Chondrocyte (in vitro differentiated cells): Measurements from ENCODE around the gene TTC9B. TPM values are rescaled to one million over a fixed set of nuclear protein-coding genes. Genes with fewer than 3 reads are reported as not detected.

ENCODE experiments used
- DNase-seq: peaks from one replicate; pipeline ENCODE4 v3.0.0; 2021; ENCODE audit warnings: mixed read lengths, low spot score
- H3K27ac Mint-ChIP-seq: one replicate; pipeline ENCODE4 v1.8.0; 2021; ENCODE audit warnings: mild to moderate bottlenecking, moderate library complexity, mixed read lengths; ENCODE audit not compliant: unreplicated experiment
- H3K27me3 Mint-ChIP-seq: 2 replicates; pipeline ENCODE4 v1.8.0; 2021; ENCODE audit warnings: low read depth, mixed read lengths
- H3K36me3 Mint-ChIP-seq: 2 replicates; pipeline ENCODE4 v1.8.0; 2021; ENCODE audit warnings: low read depth, mixed read lengths
- H3K4me1 Mint-ChIP-seq: 2 replicates; pipeline ENCODE4 v1.8.0; 2021; ENCODE audit warnings: low read depth, mild to moderate bottlenecking, mixed read lengths
- H3K4me3 Mint-ChIP-seq: one replicate; pipeline ENCODE4 v1.8.0; 2021; ENCODE audit warnings: mild to moderate bottlenecking, moderate library complexity, mixed read lengths; ENCODE audit not compliant: unreplicated experiment
- H3K9me3 Mint-ChIP-seq: 2 replicates; pipeline ENCODE4 v1.8.0; 2021; ENCODE audit warnings: low read depth, mixed read lengths
- total RNA-seq: library from RNA; stranded (reverse); gene quantifications from 3 replicates; pipeline ENCODE4 v1.2.1, GENCODE V29; 2021
- TF ChIP-seq, protein P1 (sequence below): fragments of 200-600 bp; sonication (generic); IDR thresholded peaks from 2 replicates; pipeline ENCODE4 v1.5.0; 2021; ENCODE audit warnings: antibody characterized with exemption, mild to moderate bottlenecking, moderate library complexity

TTC9B gene
- total RNA-seq, 1 donor from 2014 or later: not detected

DNA sequence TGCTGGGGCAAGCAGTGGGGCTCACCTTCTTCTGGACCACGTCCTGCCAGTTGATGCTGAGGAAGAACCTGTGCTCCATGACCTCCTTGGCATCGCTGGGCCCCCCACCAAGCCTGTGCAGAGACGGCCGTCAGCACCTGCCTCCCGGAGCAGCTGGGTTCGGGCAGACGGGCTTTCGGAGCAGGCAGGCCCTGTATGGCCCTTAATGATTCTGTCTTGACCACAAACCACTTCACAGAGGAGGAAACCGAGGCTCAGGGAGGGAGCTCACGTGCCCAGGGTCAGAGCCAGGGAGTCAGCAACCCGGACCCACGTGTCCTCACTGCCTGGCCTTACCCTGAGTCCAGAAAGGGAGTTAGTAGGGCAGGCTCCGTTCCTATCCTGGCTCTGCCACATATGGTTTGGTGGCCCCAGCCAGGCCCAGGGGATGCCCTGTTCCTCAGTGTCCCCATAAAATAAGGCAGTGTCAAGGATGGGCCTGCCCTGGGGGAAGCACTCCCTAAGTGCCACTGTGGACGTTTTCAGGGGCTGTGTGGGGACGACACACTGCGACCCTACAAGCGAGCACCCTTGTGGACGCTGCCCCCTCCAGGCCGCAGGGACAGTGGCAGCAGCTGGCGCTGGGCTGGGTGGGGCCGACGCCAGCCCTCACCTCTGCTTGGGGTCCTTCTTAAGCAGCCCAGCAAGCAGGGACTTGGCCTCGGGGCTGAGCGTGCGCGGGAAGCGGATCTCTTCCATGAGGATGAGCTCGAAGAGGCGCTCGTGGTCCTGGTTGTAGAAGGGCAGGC is 17.2 kb upstream of the TTC9B start:
- TF ChIP-seq, protein P1, sequence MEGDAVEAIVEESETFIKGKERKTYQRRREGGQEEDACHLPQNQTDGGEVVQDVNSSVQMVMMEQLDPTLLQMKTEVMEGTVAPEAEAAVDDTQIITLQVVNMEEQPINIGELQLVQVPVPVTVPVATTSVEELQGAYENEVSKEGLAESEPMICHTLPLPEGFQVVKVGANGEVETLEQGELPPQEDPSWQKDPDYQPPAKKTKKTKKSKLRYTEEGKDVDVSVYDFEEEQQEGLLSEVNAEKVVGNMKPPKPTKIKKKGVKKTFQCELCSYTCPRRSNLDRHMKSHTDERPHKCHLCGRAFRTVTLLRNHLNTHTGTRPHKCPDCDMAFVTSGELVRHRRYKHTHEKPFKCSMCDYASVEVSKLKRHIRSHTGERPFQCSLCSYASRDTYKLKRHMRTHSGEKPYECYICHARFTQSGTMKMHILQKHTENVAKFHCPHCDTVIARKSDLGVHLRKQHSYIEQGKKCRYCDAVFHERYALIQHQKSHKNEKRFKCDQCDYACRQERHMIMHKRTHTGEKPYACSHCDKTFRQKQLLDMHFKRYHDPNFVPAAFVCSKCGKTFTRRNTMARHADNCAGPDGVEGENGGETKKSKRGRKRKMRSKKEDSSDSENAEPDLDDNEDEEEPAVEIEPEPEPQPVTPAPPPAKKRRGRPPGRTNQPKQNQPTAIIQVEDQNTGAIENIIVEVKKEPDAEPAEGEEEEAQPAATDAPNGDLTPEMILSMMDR: peak; percentile 41
- Mint-ChIP-seq H3K9me3 (no peaks in the 10 kb centered on the region), H3K27me3 (no peaks in the 10 kb centered on the region), H3K36me3 (peaks cover 14% of the 10 kb centered on the region), H3K4me3 (no peak overlapping the region), H3K27ac (no peak overlapping the region), H3K4me1 (peaks cover 14% of the 10 kb centered on the region)
- DNase-seq: no peak

DNA sequence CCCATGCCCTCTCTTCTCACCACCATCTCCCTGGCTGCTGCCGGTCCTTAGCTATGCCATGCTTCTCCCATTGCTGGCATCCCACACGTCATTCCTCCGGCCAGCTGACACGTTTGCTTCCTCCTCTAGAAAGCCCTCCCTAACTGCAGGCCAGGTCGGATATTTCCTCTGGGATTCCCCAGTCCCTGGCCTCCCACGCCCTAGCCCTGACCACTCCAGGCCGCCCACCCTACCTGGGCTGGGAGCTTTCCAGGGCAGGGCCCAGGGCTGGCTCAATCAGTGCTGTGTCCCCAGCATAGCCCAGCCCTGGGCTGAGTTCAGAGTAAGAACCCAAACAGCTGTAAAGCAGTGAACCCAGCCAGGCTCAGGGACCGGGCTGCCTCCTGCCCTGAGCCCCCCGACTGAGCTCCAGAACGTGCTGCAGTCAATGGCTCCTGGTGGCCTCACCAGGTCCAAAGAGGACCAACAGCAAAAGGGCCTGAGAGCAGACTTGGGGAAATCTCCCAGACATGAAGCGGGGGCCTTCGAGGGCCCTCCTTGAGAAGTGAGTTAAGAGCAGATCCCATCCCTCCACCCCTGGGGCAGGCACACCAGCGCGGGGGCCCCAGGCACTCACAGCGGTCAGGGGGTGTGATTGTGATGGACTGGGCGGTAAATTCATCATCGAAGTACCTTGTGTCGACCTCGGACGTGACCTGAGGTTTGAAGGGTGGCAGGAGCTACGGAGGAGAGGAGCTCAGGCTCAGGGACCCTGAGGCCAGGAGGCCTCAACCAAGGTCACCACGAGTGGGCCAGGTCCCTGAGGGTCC is 16.4 kb upstream of the TTC9B start:
- Mint-ChIP-seq H3K9me3 (no peaks in the 10 kb centered on the region), H3K27ac (no peak overlapping the region), H3K4me1 (peaks cover 22% of the 10 kb centered on the region), H3K36me3 (peaks cover 14% of the 10 kb centered on the region), H3K4me3 (no peak overlapping the region), H3K27me3 (no peaks in the 10 kb centered on the region)
- TF ChIP-seq, protein P1: no peak
- DNase-seq: no peak

DNA sequence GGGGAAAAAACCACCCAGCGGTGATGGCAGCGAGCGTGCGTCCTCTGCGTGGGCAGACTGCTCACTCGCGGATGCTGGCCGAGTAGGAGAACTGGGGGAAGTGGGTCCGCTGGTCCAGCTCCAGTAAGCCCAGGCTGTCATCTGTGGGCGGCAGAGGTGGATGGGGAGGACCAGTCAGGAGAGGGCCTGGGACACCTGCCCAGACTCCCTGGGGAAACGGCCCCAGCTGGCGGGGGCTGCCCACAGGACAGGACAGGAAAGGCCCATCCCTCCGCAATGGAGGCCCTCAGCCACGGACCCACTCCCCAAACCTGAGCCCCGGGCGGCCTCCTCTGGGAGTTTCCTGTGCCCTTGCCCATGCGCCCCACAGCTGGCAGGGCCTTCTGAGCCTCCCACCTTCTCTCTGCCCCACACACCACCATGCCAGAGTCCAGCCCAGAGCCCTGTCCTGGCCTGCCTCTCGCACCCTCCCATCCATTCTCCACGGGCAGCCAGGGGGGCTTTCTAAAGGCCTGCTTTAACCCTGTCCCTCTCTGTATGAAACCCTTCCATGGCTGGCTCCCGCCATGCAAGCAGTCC is 15.7 kb upstream of the TTC9B start:
- no peak for DNase-seq
- Mint-ChIP-seq H3K4me3 (no peak overlapping the region), H3K27ac (no peak overlapping the region), H3K27me3 (no peaks in the 10 kb centered on the region), H3K4me1 (peaks cover 28% of the 10 kb centered on the region), H3K36me3 (peaks cover 8% of the 10 kb centered on the region), H3K9me3 (no peaks in the 10 kb centered on the region)
- TF ChIP-seq, protein P1: no peak

DNA sequence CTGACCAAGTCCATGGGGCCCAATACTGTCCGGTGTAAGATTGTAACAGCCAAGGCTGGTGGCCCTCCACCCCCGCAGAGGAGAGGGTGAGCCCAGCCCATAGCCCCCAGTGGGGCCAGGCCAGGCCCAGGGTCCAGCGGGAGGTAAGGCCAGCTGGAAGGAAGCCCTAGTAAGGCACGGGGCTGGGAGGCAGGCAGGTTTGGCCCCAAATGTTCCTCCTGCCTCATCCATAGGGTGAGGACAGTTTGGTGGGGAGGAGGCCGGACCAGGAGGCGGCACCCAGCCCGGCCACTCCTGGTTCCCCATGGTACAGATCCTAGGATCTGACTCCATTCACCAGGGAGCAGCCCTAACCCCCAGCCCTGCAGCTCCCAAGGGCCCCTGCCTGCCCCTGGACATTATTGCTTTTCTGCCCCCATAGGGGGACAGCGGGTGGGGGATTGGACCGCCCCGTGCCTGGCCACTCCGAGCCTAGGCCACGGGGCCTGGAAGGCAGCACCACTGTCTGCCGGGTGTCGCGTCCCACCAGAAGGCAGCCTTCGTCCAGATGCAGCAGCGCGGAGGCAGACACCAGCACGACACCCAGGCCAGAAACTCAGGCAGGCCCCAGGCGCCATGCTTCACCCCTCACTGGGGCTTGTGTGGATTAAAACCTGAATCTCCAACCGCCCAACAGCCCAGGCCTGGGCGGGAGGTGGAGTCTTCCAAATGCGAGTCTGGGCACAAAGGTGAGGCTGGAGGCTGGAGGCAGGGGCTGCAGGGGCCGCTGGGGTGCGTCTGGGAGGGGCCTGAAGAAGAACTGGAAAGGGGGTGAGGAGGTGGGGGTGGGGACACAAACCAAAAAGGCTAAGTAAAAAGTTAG is 15.0 kb upstream of the TTC9B start:
- Mint-ChIP-seq H3K9me3 (no peaks in the 10 kb centered on the region), H3K27ac (no peak overlapping the region), H3K4me3 (no peak overlapping the region), H3K36me3 (peaks cover 7% of the 10 kb centered on the region), H3K27me3 (no peaks in the 10 kb centered on the region), H3K4me1 (peaks cover 28% of the 10 kb centered on the region)
- no peak for DNase-seq
- TF ChIP-seq, protein P1: no peak
